HG03139 (cell line): Measurements from ENCODE around the gene DHX15.

Source experiments
- ATAC-seq: cut with Tn5 transposase; IDR thresholded peaks from one replicate; pipeline ENCODE4 v1.9.1; 2021; ENCODE audit not compliant: unreplicated experiment

The DHX15 gene

GRCh38 chr4:24495388-24495787 is 89.0 kb downstream of the DHX15 start:
- no peak for ATAC-seq

- ATAC-seq: no peak
These were observed 94.5 kb downstream of the DHX15 start for GRCh38 chr4:24489870-24490269.

GRCh38 chr4:24488399-24489164 is 95.8 kb downstream of the DHX15 start:
- ATAC-seq: peak; percentile 70

- no peak for ATAC-seq
These were observed 101.5 kb downstream of the DHX15 start for GRCh38 chr4:24482871-24483270.

- ATAC-seq: no peak
These were observed 106.4 kb downstream of the DHX15 start for GRCh38 chr4:24477919-24478318.
